DMS53 (cell line): ENCODE measurements around the gene OR4K5.
"Not testable (repeated sequence)": the region's sequence is repeated elsewhere in the genome, so short reads cannot be mapped to it uniquely, and the experiment has no call there.

Source experiments
- DNase-seq: peaks from one replicate; lab custom pipeline; 2025; lab: John Stamatoyannopoulos, UW

Gene OR4K5

GRCh38 chr14:19920021-19920657, at the start of gene OR4K5:
TSS of gene OR4K5 (plus strand) at chr14:19920607. CDS start at chr14:19920607, 0 bp downstream.
- no peak for DNase-seq

- DNase-seq = no peak
Observed at GRCh38 chr14:19873178-19873577, 47.2 kb upstream of the OR4K5 start.

GRCh38 chr14:19874842-19875241, 45.6 kb upstream of the OR4K5 start, which contains the start of gene OR4K2:
TSS of gene OR4K2 (plus strand) at chr14:19875142. CDS start at chr14:19876268, 1,126 bp downstream.
- DNase-seq = no peak

- peak; percentile 16 for DNase-seq
Observed at GRCh38 chr14:19878029-19878642, 42.3 kb upstream of the OR4K5 start.

- DNase-seq = no peak
Observed at GRCh38 chr14:19895282-19895681, 25.1 kb upstream of the OR4K5 start.

GRCh38 chr14:19900999-19901398, 19.4 kb upstream of the OR4K5 start:
- DNase-seq = no peak

GRCh38 chr14:19902409-19902808, 18.0 kb upstream of the OR4K5 start:
- no peak for DNase-seq

GRCh38 chr14:19906665-19907064, 13.7 kb upstream of the OR4K5 start:
- no peak for DNase-seq

GRCh38 chr14:19911114-19911513, 9.3 kb upstream of the OR4K5 start:
- no peak for DNase-seq

GRCh38 chr14:19917243-19917642, 3.2 kb upstream of the OR4K5 start:
- DNase-seq = no peak

- no peak for DNase-seq
Observed at GRCh38 chr14:19917955-19918518, 2.4 kb upstream of the OR4K5 start.

- DNase-seq = no peak
Observed at GRCh38 chr14:19918553-19919264, 1.7 kb upstream of the OR4K5 start.

GRCh38 chr14:19930617-19931016, 10.2 kb downstream of the OR4K5 start, which contains the start of gene OR4K1:
TSS of gene OR4K1 (plus strand) at chr14:19930917. CDS start at chr14:19935667, 4,750 bp downstream.
- no peak for DNase-seq

GRCh38 chr14:19941668-19942067, 21.3 kb downstream of the OR4K5 start:
- DNase-seq = no peak

- peak; percentile 18 for DNase-seq
Observed at GRCh38 chr14:19947413-19948090, 27.1 kb downstream of the OR4K5 start.

GRCh38 chr14:19949218-19949617, 28.8 kb downstream of the OR4K5 start:
- DNase-seq = no peak

- DNase-seq = not testable (repeated sequence)
Observed at GRCh38 chr14:19969735-19970134, 49.3 kb downstream of the OR4K5 start.
